GM12864 (cell line): ENCODE measurements around the gene WFDC8.

Experiments
- DNase-seq: peaks from one replicate; pipeline ENCODE4 v3.0.0-alpha.2; 2011; ENCODE audit warnings: low read depth
- H3K4me3 ChIP-seq: 2 replicates; pipeline ENCODE4 v1.5.1; 2011; ENCODE audit warnings: mild to moderate bottlenecking, low read depth, low read length, control low read depth
- TF ChIP-seq, protein P1 (sequence below): IDR thresholded peaks from 2 replicates; pipeline ENCODE4 v1.5.1; 2011; ENCODE audit warnings: low read depth, mild to moderate bottlenecking, moderate library complexity, low read length, control low read depth, inconsistent platforms; ENCODE audit errors: missing control alignments

WFDC8 gene

DNA sequence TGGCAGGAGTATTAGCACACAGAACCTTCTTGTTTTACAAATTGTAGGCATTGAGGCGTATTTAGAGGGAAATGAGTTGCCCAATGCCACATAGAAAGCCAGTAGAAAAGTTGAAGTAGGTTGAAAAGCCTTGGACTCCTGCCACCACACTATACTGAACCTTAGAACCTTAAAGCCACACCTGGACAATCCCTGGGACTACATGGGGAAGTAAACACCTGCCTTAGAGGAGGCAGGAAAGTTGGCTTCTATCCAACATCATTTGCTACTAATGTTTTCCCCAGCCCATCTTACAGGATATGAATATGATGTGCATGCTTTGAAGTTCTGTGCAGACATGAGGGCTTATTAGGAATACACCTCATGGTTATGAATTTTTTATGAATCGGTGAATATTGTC, 26.6 kb downstream of the WFDC8 start:
- TF ChIP-seq, protein P1, sequence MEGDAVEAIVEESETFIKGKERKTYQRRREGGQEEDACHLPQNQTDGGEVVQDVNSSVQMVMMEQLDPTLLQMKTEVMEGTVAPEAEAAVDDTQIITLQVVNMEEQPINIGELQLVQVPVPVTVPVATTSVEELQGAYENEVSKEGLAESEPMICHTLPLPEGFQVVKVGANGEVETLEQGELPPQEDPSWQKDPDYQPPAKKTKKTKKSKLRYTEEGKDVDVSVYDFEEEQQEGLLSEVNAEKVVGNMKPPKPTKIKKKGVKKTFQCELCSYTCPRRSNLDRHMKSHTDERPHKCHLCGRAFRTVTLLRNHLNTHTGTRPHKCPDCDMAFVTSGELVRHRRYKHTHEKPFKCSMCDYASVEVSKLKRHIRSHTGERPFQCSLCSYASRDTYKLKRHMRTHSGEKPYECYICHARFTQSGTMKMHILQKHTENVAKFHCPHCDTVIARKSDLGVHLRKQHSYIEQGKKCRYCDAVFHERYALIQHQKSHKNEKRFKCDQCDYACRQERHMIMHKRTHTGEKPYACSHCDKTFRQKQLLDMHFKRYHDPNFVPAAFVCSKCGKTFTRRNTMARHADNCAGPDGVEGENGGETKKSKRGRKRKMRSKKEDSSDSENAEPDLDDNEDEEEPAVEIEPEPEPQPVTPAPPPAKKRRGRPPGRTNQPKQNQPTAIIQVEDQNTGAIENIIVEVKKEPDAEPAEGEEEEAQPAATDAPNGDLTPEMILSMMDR = no peak
- no peak for DNase-seq

DNA sequence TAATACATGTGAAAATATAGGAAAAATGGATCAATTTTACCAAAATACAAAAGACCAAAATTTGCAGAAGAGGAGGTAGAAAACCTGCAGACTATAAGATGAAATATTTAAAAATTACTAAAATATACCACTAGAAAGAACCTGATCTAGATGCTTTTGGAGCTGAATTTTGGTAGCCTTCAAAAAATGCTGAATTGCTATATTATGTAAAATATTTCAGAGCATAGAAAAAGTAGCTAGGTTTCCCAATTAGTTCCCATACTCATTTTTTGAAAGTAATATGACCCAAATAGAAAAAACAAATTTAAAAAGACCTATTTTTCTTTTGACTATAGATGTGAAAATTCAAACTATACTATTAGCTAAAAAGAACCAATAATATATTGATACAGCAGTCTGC, 28.3 kb downstream of the WFDC8 start:
- TF ChIP-seq, protein P1 = no peak
- no peak overlapping the region for H3K4me3 ChIP-seq
- no peak for DNase-seq

More for the DNA sequence above, 26.6 kb downstream of the WFDC8 start:
- no peak overlapping the region for H3K4me3 ChIP-seq

DNA sequence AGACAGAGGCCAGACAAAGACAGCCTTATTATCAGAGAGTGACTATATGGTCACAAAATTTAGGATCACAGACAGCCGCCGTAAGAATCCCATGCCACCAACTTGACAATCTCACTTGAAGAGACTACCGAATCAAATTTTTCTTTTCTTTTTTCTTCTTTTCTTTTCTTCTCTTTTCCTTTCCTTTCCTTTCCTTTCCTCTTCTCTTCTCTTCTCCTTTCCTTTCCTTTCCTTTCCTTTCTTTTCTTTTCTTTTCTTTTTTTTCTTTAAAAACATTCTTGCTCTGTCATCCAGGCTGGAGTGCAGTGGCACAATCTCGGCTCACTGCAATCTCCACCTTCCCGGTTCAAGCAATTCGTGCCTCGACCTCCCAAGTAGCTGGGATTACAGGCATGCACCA, 30.7 kb downstream of the WFDC8 start:
- TF ChIP-seq, protein P1 = no peak
- no peak for DNase-seq
- H3K4me3 ChIP-seq = no peak overlapping the region

DNA sequence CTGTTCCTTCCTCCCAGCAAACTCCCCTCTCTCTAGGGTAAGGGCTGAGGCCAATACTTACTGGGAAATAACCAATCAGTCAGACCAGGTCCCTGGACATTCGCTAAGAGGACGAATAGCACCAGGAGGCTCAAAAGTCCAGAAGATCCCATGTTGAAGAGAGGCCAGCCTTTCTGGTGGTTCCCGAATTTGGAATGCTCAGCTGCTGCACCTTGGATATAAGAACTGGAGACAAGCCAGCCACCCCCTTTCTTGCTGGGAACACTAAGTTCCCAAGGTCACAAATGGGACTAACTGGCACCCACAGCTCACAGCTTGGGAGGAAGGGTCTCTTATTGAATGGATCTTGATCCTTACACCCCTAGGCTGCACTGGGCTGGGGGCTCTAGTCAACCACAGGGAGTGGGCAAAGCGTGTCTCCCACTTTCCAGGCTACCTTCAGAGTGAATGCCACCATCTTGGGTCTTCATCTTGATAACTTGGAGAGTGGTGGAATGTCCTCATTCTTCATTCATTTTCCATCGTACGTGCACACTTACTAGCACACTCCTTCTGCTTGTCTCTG, 31.8 kb downstream of the WFDC8 start, which contains the start of gene EPPIN:
TSS of gene EPPIN (minus strand) at position 196 of the 565 bp plus-strand sequence. CDS start at position 152, 44 bp downstream.
- DNase-seq = no peak
- TF ChIP-seq, protein P1 = no peak
- no peak within 1 kb of the TSS for H3K4me3 ChIP-seq

DNA sequence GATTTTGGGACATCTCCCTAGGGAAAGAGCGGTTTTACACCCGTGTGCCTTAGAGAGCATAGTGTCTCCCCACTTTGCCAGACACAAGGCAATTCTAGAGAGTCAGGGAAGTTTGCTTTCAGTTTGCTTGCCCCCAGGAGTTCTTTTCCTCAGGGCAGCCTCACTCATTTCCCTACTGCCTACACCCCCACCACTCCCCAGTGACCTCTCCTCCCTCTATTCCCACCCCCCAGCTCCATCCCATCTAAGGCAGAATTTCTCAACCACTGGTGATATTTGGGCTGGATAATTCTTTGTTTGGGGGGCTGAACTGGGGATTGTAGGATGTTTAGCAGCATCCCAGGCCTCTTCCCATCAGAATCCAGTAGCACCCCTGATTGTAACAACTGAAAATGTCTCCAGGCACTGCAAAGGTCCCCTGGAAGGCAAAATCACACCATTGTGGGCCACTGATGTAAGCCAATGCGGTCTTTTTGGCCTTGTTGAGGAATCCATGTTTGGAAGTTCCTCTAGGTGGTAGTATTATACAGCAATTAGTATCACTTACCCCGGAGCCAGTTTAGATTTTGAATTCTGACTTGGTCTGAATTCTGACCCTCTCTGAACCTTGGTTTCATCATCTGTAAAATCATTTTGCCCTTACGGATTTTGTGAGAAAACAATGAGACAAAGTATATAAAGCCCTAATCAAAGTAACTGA, 33.2 kb downstream of the WFDC8 start:
- TF ChIP-seq, protein P1 = peak; percentile 19
- DNase-seq = no peak

DNA sequence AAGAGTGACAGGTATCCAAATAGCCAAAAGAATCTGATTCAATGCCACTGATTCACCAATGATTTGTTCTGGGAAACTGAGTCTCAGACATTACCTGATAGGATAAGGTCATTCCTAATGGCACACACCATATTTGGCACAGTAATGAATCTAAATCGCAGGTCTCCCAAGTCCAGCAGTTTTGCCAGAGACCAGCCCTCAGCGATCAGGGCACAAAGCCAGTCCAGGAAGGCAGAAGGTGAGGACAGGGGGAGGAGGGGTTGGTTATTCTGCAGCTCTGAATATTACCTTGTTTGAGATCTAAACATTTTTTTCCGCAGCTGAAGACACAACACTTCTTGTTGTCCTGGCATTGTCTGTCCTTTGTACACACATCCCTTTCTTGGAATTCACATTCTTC, 33.7 kb downstream of the WFDC8 start:
- no peak for DNase-seq
- TF ChIP-seq, protein P1 = no peak
- H3K4me3 ChIP-seq = no peak overlapping the region

More for the DNA sequence above, 33.2 kb downstream of the WFDC8 start:
- no peak overlapping the region for H3K4me3 ChIP-seq
